NCI-H1694 treated with DMSO at 0.1 percent for 48 hours (cell line): ENCODE results near the gene SMC3.

Source experiments
- DNase-seq: peaks from one replicate; lab custom pipeline; 2025; lab: John Stamatoyannopoulos, UW

Gene SMC3

GRCh38 chr10:110647136-110647430 lies 79.6 kb downstream of the SMC3 start:
- DNase-seq = no peak

GRCh38 chr10:110648692-110649346 lies 81.3 kb downstream of the SMC3 start:
- no peak for DNase-seq

- no peak for DNase-seq
Measured at GRCh38 chr10:110649347-110650264, 82.1 kb downstream of the SMC3 start.

- no peak for DNase-seq
Measured at GRCh38 chr10:110650265-110650668, 82.8 kb downstream of the SMC3 start.

GRCh38 chr10:110651044-110651958 lies 83.8 kb downstream of the SMC3 start:
- no peak for DNase-seq

GRCh38 chr10:110652475-110653118 lies 85.1 kb downstream of the SMC3 start:
- no peak for DNase-seq
